Lower lobe of right lung (tissue), 2 donors: Measurements from ENCODE around the gene MTERF2. TPM values are rescaled to one million over a fixed set of nuclear protein-coding genes. Genes with fewer than 3 reads are reported as not detected.

Experiments
- ATAC-seq, 2 donors: fragments of 200-7000 bp; cut with Tn5 transposase; one replicate each; pipeline ENCODE4 v1.9.1; 2020 to 2022; ENCODE audit warnings: mild to moderate bottlenecking in 2 of 2, moderate library complexity in 2 of 2
- DNase-seq: peaks from one replicate; pipeline ENCODE4 v3.0.0-alpha.2; 2020
- H3K27ac ChIP-seq: fragments of 200-600 bp; one replicate; pipeline ENCODE4 v1.8.0; 2022
- H3K27me3 ChIP-seq: fragments of 200-600 bp; one replicate; pipeline ENCODE4 v1.8.0; 2022; ENCODE audit warnings: low read depth
- H3K36me3 ChIP-seq: fragments of 200-600 bp; one replicate; pipeline ENCODE4 v1.8.0; 2022; ENCODE audit warnings: mild to moderate bottlenecking
- H3K4me1 ChIP-seq: fragments of 200-600 bp; one replicate; pipeline ENCODE4 v1.8.0; 2022
- H3K4me3 ChIP-seq: fragments of 200-600 bp; one replicate; pipeline ENCODE4 v1.8.0; 2022; ENCODE audit warnings: mild to moderate bottlenecking
- H3K9me3 ChIP-seq: fragments of 200-600 bp; one replicate; pipeline ENCODE4 v1.8.0; 2022
- intact Hi-C: fragments of 100-400 bp; cut with DNase I; formaldehyde crosslinking; loops from one replicate; pipeline ENCODE4 v1.11.0; 2022
- total RNA-seq: library from RNA; stranded (reverse); fragmentation: NEBNext Ultra II Directional; extraction: Animal tissue kit (Norgen Biotek cat#: 25700); gene quantifications from one replicate; pipeline ENCODE4 v1.2.1, GENCODE V29; 2021
- TF ChIP-seq, protein P1 (sequence below): fragments of 200-600 bp; IDR thresholded peaks from one replicate; pipeline ENCODE4 v1.8.0; 2022; ENCODE audit warnings: antibody characterized with exemption, mild to moderate bottlenecking
- donor health status: DM: no; HTN: yes; CAD: no; lungs with severe emphysema.

The MTERF2 gene
- total RNA-seq, 1 donor from 2014 or later: 13.6 TPM

DNA sequence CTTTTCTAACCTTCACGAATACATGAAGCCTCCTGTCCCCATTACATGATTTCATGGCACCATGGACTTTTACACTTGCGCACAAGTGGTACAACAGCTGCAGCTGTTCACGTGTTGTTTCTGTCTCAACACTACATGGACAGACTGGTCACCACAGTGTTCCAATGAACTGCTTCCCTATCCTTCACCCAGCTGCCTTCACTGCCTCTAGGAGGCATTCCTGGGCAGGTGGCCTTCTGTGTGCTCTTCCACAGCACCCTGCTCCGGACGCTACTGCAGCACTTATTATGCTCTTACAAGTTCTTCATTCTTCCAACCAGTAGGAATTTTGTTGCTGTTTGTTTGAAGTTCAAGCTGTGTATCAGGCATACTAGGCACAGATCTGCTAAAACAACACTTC is 1.5 kb downstream of the MTERF2 start:
- intact Hi-C loops: no loop called here
- Histone ChIP-seq H3K9me3 (no peaks in the 10 kb centered on the region), H3K27ac (no peak overlapping the region), H3K4me3 (peak overlapping the region; percentile 81), H3K4me1 (peaks cover 27% of the 10 kb centered on the region), H3K27me3 (no peaks in the 10 kb centered on the region), H3K36me3 (peaks cover 5% of the 10 kb centered on the region)
- ATAC-seq (no peak), DNase-seq (no peak)
- TF ChIP-seq, protein P1, sequence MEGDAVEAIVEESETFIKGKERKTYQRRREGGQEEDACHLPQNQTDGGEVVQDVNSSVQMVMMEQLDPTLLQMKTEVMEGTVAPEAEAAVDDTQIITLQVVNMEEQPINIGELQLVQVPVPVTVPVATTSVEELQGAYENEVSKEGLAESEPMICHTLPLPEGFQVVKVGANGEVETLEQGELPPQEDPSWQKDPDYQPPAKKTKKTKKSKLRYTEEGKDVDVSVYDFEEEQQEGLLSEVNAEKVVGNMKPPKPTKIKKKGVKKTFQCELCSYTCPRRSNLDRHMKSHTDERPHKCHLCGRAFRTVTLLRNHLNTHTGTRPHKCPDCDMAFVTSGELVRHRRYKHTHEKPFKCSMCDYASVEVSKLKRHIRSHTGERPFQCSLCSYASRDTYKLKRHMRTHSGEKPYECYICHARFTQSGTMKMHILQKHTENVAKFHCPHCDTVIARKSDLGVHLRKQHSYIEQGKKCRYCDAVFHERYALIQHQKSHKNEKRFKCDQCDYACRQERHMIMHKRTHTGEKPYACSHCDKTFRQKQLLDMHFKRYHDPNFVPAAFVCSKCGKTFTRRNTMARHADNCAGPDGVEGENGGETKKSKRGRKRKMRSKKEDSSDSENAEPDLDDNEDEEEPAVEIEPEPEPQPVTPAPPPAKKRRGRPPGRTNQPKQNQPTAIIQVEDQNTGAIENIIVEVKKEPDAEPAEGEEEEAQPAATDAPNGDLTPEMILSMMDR: no peak

DNA sequence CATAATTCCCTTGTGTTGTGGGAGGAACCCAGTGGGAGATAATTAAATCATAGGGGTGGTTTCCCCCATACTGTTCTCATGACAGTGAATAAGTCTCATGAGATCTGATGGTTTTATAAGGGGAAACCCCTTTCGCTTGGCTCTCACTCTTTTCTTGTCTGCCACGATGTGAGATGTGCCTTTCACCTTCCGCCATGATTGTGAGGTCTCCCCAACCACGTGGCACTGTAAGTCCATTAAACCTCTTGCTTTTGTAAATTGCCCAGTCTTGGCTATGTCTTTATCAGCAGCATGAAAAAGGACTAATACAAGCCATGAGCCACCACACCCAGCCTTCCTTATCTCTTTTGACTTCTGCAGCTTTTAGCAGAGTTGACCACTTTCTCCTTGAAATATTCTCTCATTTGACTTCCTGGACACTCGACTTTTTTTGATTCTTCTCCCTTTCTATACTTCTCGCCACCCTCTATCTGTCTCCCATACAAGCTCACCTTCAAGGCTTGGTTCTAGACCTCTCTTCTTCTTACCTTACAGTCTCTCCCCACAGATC is 2.3 kb downstream of the MTERF2 start:
- ATAC-seq: no peak
- intact Hi-C loops: no loop called here

DNA sequence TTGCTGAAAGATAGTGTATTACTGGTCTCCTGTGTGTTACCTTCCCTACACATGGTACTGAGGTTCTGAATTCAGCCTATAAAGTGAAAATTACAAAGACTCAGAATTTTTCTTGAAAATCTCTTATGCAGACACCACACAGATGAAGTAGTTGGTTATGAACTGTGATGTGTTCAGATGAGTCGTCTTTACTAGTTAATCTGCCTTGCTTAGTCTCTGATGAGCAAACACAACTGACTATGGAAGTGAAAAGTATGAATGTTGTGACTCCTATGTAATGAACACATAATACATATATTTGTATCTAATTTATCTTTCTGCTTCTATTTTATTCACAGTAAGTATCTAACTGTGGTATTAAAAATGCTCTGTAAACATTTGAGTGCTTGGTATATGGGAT is 4.7 kb downstream of the MTERF2 start:
- intact Hi-C loops: no loop called here
- Histone ChIP-seq H3K27me3 (no peaks in the 10 kb centered on the region), H3K4me1 (peaks cover 25% of the 10 kb centered on the region), H3K36me3 (peaks cover 5% of the 10 kb centered on the region), H3K27ac (no peak overlapping the region), H3K4me3 (no peak overlapping the region), H3K9me3 (no peaks in the 10 kb centered on the region)
- no peak for ATAC-seq
- TF ChIP-seq, protein P1: no peak
- no peak for DNase-seq

More for the DNA sequence above, 2.3 kb downstream of the MTERF2 start:
- Histone ChIP-seq H3K4me3 (no peak overlapping the region), H3K4me1 (peaks cover 27% of the 10 kb centered on the region), H3K27ac (no peak overlapping the region), H3K36me3 (peaks cover 5% of the 10 kb centered on the region), H3K27me3 (no peaks in the 10 kb centered on the region), H3K9me3 (no peaks in the 10 kb centered on the region)
- TF ChIP-seq, protein P1: no peak
- DNase-seq: no peak

DNA sequence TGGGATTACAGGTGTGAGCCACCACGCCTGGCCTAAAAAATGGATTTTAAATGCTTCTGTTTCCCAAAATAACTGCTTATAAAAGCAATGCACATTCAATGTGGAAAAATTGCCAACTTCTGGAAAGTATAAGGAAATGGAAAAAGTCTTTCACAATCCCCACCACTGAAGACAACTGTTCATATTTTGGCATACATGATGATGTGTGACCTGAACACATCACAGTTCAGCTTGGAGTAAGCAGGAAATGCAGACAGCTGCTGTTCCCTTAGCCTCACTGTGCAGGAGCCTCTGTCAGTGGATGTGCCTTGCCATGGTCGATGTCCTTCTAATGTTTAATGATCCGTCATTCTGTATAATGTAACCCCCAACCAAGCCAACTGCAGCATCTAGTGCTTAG is 5.2 kb downstream of the MTERF2 start:
- intact Hi-C loops: no loop called here
- ATAC-seq (peak in 1 of 2 donors; percentile 34), DNase-seq (no peak)
- Histone ChIP-seq H3K4me3 (no peak overlapping the region), H3K9me3 (no peaks in the 10 kb centered on the region), H3K36me3 (peaks cover 5% of the 10 kb centered on the region), H3K27me3 (no peaks in the 10 kb centered on the region), H3K4me1 (peaks cover 25% of the 10 kb centered on the region), H3K27ac (no peak overlapping the region)
- TF ChIP-seq, protein P1: no peak

DNA sequence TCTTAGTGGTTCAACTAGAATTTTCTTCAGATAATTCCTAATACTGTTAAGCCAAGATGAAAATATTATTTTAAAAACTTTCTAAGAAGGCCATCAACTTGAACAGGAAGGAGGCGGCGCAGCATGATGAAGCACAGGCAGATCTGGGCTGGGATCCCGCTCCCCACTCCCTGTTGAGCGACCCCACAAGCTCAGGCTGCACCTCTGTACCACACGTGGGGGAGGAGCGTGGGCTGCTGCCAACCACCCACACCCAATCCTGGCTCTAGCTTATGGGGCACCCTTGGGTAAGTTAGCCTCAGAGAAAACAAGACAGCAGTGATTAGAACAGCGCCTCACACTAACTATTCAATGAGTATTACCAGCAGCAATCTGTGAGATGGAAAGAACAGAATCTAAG is 6.0 kb downstream of the MTERF2 start:
- ATAC-seq (no peak), DNase-seq (no peak)
- H3K27ac ChIP-seq: no peak overlapping the region
- peaks cover 5% of the 10 kb centered on the region for H3K36me3 ChIP-seq
- H3K27me3 ChIP-seq: no peaks in the 10 kb centered on the region
- TF ChIP-seq, protein P1: no peak
- no peak overlapping the region for H3K4me3 ChIP-seq
- peaks cover 20% of the 10 kb centered on the region for H3K4me1 ChIP-seq
- intact Hi-C loops: no loop called here
- no peaks in the 10 kb centered on the region for H3K9me3 ChIP-seq
